M059J (cell line): ENCODE data around the gene CDH20. TPM values are rescaled to one million over a fixed set of nuclear protein-coding genes. Genes with fewer than 3 reads are reported as not detected.
"Not testable (repeated sequence)": the region's sequence is repeated elsewhere in the genome, so short reads cannot be mapped to it uniquely, and the experiment has no call there.

Experiments
- DNase-seq: peaks from one replicate; pipeline ENCODE4 v3.0.0-alpha.2; 2012; ENCODE audit warnings: low read depth
- total RNA-seq: library from RNA; depleted of rRNA; stranded (reverse); fragments of >200 nt; shearing (Covaris generic); gene quantifications from 2 replicates; pipeline ENCODE4 v1.2.3, GENCODE V29; 2014

Gene CDH20
- total RNA-seq, 1 experiment from 2014 or later, result not detected

GRCh38 chr18:61348230-61348629 is 15.0 kb downstream of the CDH20 start:
- DNase-seq, result no peak

- peak; percentile 2 for DNase-seq
These were observed 17.3 kb downstream of the CDH20 start for GRCh38 chr18:61350578-61350977.

GRCh38 chr18:61352059-61352458 is 18.8 kb downstream of the CDH20 start:
- no peak for DNase-seq

- DNase-seq, result no peak
These were observed 19.4 kb downstream of the CDH20 start for GRCh38 chr18:61352611-61353010.

GRCh38 chr18:61360404-61361383 is 27.5 kb downstream of the CDH20 start:
- DNase-seq, result no peak

GRCh38 chr18:61362511-61362910 is 29.3 kb downstream of the CDH20 start:
- DNase-seq, result no peak

- no peak for DNase-seq
These were observed 31.7 kb downstream of the CDH20 start for GRCh38 chr18:61364953-61365352.

GRCh38 chr18:61368001-61368400 is 34.8 kb downstream of the CDH20 start:
- DNase-seq, result no peak

- not testable (repeated sequence) for DNase-seq
These were observed 36.4 kb downstream of the CDH20 start for GRCh38 chr18:61369671-61370070.

GRCh38 chr18:61371111-61371510 is 37.9 kb downstream of the CDH20 start:
- DNase-seq, result no peak

- no peak for DNase-seq
These were observed 46.6 kb downstream of the CDH20 start for GRCh38 chr18:61379827-61380226.

- no peak for DNase-seq
These were observed 54.8 kb downstream of the CDH20 start for GRCh38 chr18:61388010-61388409.

GRCh38 chr18:61394983-61395382 is 61.8 kb downstream of the CDH20 start:
- DNase-seq, result no peak

- DNase-seq, result no peak
These were observed 64.0 kb downstream of the CDH20 start for GRCh38 chr18:61397222-61397621.

- peak; percentile 2 for DNase-seq
These were observed 65.9 kb downstream of the CDH20 start for GRCh38 chr18:61398961-61399705.

- no peak for DNase-seq
These were observed 66.9 kb downstream of the CDH20 start for GRCh38 chr18:61400016-61400635.

GRCh38 chr18:61400716-61401115 is 67.5 kb downstream of the CDH20 start:
- peak; percentile 53 for DNase-seq

GRCh38 chr18:61402726-61403125 is 69.5 kb downstream of the CDH20 start:
- no peak for DNase-seq

- DNase-seq, result no peak
These were observed 80.2 kb downstream of the CDH20 start for GRCh38 chr18:61413396-61413795.

- no peak for DNase-seq
These were observed 80.9 kb downstream of the CDH20 start for GRCh38 chr18:61414086-61414485.

GRCh38 chr18:61419763-61420162 is 86.5 kb downstream of the CDH20 start:
- DNase-seq, result no peak

GRCh38 chr18:61420218-61420885 is 87.1 kb downstream of the CDH20 start:
- DNase-seq, result no peak
